ENCODE results near the gene NKX6-2.

NKX6-2 gene

DNA sequence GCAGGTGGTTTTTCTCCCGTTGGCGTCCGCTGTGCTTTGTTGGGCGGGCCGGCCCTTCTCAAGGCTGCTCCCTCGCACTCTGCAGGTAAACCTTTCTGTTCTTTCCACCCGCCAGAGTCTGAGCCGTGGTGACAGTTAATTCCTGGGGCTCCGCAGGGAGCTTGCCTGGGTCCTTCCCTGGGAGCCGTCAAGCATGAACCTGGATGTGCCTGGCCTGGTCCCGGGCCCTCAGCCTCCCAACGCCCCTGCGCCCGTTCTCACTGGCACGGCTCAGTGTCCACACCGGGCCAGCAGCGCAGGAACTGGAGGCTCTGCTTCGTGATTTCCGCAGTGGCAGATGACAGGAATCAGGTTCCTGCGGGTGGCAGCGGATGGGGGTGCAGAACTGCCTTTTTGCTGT is 10.9 kb upstream of the NKX6-2 start:
- Histone ChIP-seq H3K9me2 (replicated peaks; ENCODE audit: control insufficient read depth, low read length) (no peaks in the 10 kb centered on the region), H3F3A (ENCODE audit: control insufficient read depth, insufficient read depth) (no peaks in the 10 kb centered on the region), H3K79me2 (ENCODE audit: control insufficient read depth, low read length) (no peaks in the 10 kb centered on the region), H3K36me3 (ENCODE audit: control insufficient read depth, low read length) (no peaks in the 10 kb centered on the region), H3K27ac (ENCODE audit: low read depth, low read length) (no peak overlapping the region), H4K20me1 (ENCODE audit: control insufficient read depth, insufficient read depth, low read depth, low read length) (no peaks in the 10 kb centered on the region), H3K27me3 (ENCODE audit: control insufficient read depth, low read length) (no peaks in the 10 kb centered on the region), H3K9me3 (ENCODE audit: control insufficient read depth, insufficient read depth, low read length) (peaks cover 12% of the 10 kb centered on the region; the same call in 1 of the 2 replicates), H3K4me2 (ENCODE audit: low read length) (no peak overlapping the region), H3K4me3 (ENCODE audit: low read length) (no peak overlapping the region), H3K4me1 (ENCODE audit: control insufficient read depth, low read length) (no peaks in the 10 kb centered on the region)
- TF ChIP-seq, protein P1, sequence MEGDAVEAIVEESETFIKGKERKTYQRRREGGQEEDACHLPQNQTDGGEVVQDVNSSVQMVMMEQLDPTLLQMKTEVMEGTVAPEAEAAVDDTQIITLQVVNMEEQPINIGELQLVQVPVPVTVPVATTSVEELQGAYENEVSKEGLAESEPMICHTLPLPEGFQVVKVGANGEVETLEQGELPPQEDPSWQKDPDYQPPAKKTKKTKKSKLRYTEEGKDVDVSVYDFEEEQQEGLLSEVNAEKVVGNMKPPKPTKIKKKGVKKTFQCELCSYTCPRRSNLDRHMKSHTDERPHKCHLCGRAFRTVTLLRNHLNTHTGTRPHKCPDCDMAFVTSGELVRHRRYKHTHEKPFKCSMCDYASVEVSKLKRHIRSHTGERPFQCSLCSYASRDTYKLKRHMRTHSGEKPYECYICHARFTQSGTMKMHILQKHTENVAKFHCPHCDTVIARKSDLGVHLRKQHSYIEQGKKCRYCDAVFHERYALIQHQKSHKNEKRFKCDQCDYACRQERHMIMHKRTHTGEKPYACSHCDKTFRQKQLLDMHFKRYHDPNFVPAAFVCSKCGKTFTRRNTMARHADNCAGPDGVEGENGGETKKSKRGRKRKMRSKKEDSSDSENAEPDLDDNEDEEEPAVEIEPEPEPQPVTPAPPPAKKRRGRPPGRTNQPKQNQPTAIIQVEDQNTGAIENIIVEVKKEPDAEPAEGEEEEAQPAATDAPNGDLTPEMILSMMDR (IDR thresholded peaks at IDR 0.05; ENCODE audit: low read depth, low read length, poor library complexity, severe bottlenecking), result no peak
- no peak for TF ChIP-seq EZH2phosphoT487 (IDR thresholded peaks at IDR 0.05; ENCODE audit: borderline replicate concordance, low read length)

DNA sequence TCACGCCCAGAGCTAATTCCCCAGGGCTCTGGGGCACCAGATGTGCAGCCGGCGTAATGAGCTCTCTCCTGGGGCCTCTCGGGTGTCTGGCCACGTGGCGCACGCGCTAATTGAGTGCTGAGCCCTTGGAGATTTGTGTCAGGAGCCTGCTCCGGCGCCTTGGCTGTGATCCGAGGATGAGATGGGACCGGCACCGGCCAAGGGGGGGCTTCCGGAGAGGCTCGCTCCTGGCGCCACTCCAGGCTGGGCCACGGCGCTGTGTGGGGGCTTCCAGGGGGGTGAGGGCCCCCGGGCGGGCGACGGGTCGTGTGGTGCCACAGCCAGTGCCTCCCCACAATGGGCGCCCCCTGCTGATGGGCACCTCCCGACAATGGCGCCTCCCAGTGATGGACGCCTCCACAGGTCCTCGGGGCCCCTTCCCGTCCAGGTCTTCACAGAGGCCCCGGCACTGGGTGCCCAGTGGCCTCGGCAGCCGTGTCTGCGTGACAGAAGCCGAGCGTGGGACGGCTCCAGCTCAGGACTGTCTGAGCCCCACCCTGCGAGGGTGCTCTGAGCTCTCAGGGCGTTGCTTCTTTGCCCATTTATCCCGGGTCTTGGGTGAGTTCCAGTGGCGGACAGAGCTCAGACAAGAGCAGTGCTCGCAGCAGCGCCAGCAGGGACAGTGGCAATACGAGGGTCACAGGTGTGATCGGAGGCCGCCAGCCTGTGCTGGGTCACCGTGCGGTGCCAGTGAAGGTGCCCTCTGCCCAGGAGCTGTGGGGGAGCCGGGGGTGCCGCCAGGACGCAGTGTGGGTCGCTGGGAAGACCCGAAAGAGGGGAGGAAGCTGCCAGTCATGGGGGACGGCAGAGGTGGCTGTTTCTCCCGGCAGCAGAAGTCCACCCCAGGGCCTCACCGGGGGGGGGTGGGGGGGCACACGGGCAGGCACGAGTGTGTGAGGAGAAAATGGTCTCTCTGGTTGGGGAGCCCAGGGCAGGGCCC is 8.2 kb upstream of the NKX6-2 start:
- Histone ChIP-seq H3K9me2 (replicated peaks; ENCODE audit: control insufficient read depth, low read length) (no peaks in the 10 kb centered on the region), H3K79me2 (ENCODE audit: control insufficient read depth, low read length) (no peaks in the 10 kb centered on the region), H3K9me3 (ENCODE audit: control insufficient read depth, insufficient read depth, low read length) (peaks cover 26% of the 10 kb centered on the region; the same call in 1 of the 2 replicates), H3K36me3 (ENCODE audit: control insufficient read depth, low read length) (no peaks in the 10 kb centered on the region), H3F3A (ENCODE audit: control insufficient read depth, insufficient read depth) (no peaks in the 10 kb centered on the region), H3K4me3 (ENCODE audit: low read length) (no peak overlapping the region), H3K27me3 (ENCODE audit: control insufficient read depth, low read length) (no peaks in the 10 kb centered on the region), H3K4me1 (ENCODE audit: control insufficient read depth, low read length) (no peaks in the 10 kb centered on the region), H3K4me2 (ENCODE audit: low read length) (no peak overlapping the region), H3K27ac (ENCODE audit: low read depth, low read length) (no peak overlapping the region), H4K20me1 (ENCODE audit: control insufficient read depth, insufficient read depth, low read depth, low read length) (no peaks in the 10 kb centered on the region)
- TF ChIP-seq EZH2phosphoT487 (IDR thresholded peaks at IDR 0.05; ENCODE audit: borderline replicate concordance, low read length), result no peak
- TF ChIP-seq, protein P1 (IDR thresholded peaks at IDR 0.05; ENCODE audit: low read depth, low read length, poor library complexity, severe bottlenecking), result no peak

GRCh38 chr10:132793213-132793612 is 7.3 kb upstream of the NKX6-2 start:
- TF ChIP-seq EZH2phosphoT487 (IDR thresholded peaks at IDR 0.05; ENCODE audit: borderline replicate concordance, low read length), result no peak
- TF ChIP-seq, protein P1 (IDR thresholded peaks at IDR 0.05; ENCODE audit: low read depth, low read length, poor library complexity, severe bottlenecking), result no peak
- Histone ChIP-seq H3F3A (ENCODE audit: control insufficient read depth, insufficient read depth) (no peaks in the 10 kb centered on the region), H3K9me2 (replicated peaks; ENCODE audit: control insufficient read depth, low read length) (no peaks in the 10 kb centered on the region), H3K4me1 (ENCODE audit: control insufficient read depth, low read length) (no peaks in the 10 kb centered on the region), H3K9me3 (ENCODE audit: control insufficient read depth, insufficient read depth, low read length) (peaks cover 30% of the 10 kb centered on the region; the same call in 1 of the 2 replicates), H3K79me2 (ENCODE audit: control insufficient read depth, low read length) (no peaks in the 10 kb centered on the region), H3K4me2 (ENCODE audit: low read length) (no peak overlapping the region), H3K27ac (ENCODE audit: low read depth, low read length) (no peak overlapping the region), H3K36me3 (ENCODE audit: control insufficient read depth, low read length) (no peaks in the 10 kb centered on the region), H3K4me3 (ENCODE audit: low read length) (no peak overlapping the region), H4K20me1 (ENCODE audit: control insufficient read depth, insufficient read depth, low read depth, low read length) (no peaks in the 10 kb centered on the region), H3K27me3 (ENCODE audit: control insufficient read depth, low read length) (no peaks in the 10 kb centered on the region)

Data from DOHH2 (cell line).